GM23338 (cell line): ENCODE data around the gene TBATA.

Experiments used
- ETS1 ChIP-seq: IDR thresholded peaks from 2 replicates; pipeline ENCODE4 v1.6.1; 2016; ENCODE audit warnings: antibody characterized with exemption
- EZH2 ChIP-seq: fragments of 200-600 bp; sonication (generic); IDR thresholded peaks from one replicate; pipeline ENCODE4 v1.8.0; 2017; ENCODE audit warnings: antibody characterized with exemption, mild to moderate bottlenecking, low read depth; ENCODE audit not compliant: unreplicated experiment
- EZH2phosphoT487 ChIP-seq: fragments of 200-600 bp; sonication (generic); IDR thresholded peaks from one replicate; pipeline ENCODE4 v1.8.1; 2018; ENCODE audit warnings: antibody characterized with exemption; ENCODE audit not compliant: unreplicated experiment
- TF ChIP-seq, protein P1 (sequence below), 2 experiments: fragments of 200-600 bp in 1 of 2; sonication (generic) in 1 of 2; conservative IDR thresholded peaks; 2 replicates each; pipeline versions ENCODE4 v1.5.1 to v1.6.1; 2016 to 2017; ENCODE audit warnings: antibody characterized with exemption in 2 of 2, low read depth in 2 of 2, mild to moderate bottlenecking in 2 of 2, moderate library complexity in 1 of 2

GRCh38 chr10:70752571-70752970 lies 32.6 kb downstream of the TBATA start:
- TF ChIP-seq, protein P1, sequence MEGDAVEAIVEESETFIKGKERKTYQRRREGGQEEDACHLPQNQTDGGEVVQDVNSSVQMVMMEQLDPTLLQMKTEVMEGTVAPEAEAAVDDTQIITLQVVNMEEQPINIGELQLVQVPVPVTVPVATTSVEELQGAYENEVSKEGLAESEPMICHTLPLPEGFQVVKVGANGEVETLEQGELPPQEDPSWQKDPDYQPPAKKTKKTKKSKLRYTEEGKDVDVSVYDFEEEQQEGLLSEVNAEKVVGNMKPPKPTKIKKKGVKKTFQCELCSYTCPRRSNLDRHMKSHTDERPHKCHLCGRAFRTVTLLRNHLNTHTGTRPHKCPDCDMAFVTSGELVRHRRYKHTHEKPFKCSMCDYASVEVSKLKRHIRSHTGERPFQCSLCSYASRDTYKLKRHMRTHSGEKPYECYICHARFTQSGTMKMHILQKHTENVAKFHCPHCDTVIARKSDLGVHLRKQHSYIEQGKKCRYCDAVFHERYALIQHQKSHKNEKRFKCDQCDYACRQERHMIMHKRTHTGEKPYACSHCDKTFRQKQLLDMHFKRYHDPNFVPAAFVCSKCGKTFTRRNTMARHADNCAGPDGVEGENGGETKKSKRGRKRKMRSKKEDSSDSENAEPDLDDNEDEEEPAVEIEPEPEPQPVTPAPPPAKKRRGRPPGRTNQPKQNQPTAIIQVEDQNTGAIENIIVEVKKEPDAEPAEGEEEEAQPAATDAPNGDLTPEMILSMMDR (conservative IDR thresholded peaks at IDR 0.05; ENCODE audit: low read depth in 2 of 2), result no peak
- no peak for TF ChIP-seq EZH2
- no peak for TF ChIP-seq EZH2phosphoT487
- no peak for TF ChIP-seq ETS1
